Mesothelial cell of epicardium (in vitro differentiated cells): Measurements from ENCODE around the gene SMIM10L1. TPM values are rescaled to one million over a fixed set of nuclear protein-coding genes. Genes with fewer than 3 reads are reported as not detected.

Experiments used
- DNase-seq, 2 experiments: peaks; one replicate each; pipeline ENCODE4 v3.0.0; 2021; ENCODE audit warnings: low spot score in 2 of 2; ENCODE audit not compliant: unreplicated experiment in 2 of 2
- H3K27ac Mint-ChIP-seq: 2 replicates; pipeline ENCODE4 v1.8.0; 2021; ENCODE audit warnings: mixed read lengths
- H3K27me3 Mint-ChIP-seq: 2 replicates; pipeline ENCODE4 v1.8.0; 2021; ENCODE audit warnings: low read depth, mixed read lengths
- H3K36me3 Mint-ChIP-seq: 2 replicates; pipeline ENCODE4 v1.8.0; 2021; ENCODE audit warnings: mixed read lengths
- H3K4me1 Mint-ChIP-seq: 2 replicates; pipeline ENCODE4 v1.8.0; 2021; ENCODE audit warnings: mixed read lengths
- H3K4me3 Mint-ChIP-seq: 2 replicates; pipeline ENCODE4 v1.8.0; 2021; ENCODE audit warnings: mild to moderate bottlenecking, moderate library complexity, mixed read lengths
- H3K9me3 Mint-ChIP-seq: 2 replicates; pipeline ENCODE4 v1.8.0; 2021; ENCODE audit warnings: mixed read lengths
- CTCF ChIP-seq: fragments of 200-600 bp; sonication (generic); IDR thresholded peaks from one replicate; pipeline ENCODE4 v1.5.0; 2021; ENCODE audit warnings: antibody characterized with exemption; ENCODE audit not compliant: unreplicated experiment
- total RNA-seq: library from RNA; stranded (reverse); gene quantifications from 3 replicates; pipeline ENCODE4 v1.2.1, GENCODE V29; 2021

Gene SMIM10L1
- total RNA-seq, 1 donor from 2014 or later: 12.6 TPM

GRCh38 chr12:11134305-11134704 is 36.7 kb upstream of the SMIM10L1 start, which contains the start of gene TAS2R30:
TAS2R30 (minus strand) TSS chr12:11134644; CDS start chr12:11134244, 400 bp downstream.
- H3K9me3 Mint-ChIP-seq: peaks cover 2% of the 10 kb centered on the region
- H3K27me3 Mint-ChIP-seq: no peaks in the 10 kb centered on the region
- no peaks in the 10 kb centered on the region for H3K4me1 Mint-ChIP-seq
- H3K27ac Mint-ChIP-seq: peak within 1 kb of the TSS; percentile 20
- H3K36me3 Mint-ChIP-seq: peaks cover 2% of the 10 kb centered on the region
- TF ChIP-seq CTCF: no peak
- DNase-seq: no peak
- no peak within 1 kb of the TSS for H3K4me3 Mint-ChIP-seq

- DNase-seq: no peak
- H3K4me1 Mint-ChIP-seq: no peaks in the 10 kb centered on the region
- TF ChIP-seq CTCF: no peak
- H3K36me3 Mint-ChIP-seq: peaks cover 9% of the 10 kb centered on the region
- H3K27ac Mint-ChIP-seq: no peak overlapping the region
- no peaks in the 10 kb centered on the region for H3K27me3 Mint-ChIP-seq
- H3K4me3 Mint-ChIP-seq: no peak overlapping the region
- peaks cover 5% of the 10 kb centered on the region for H3K9me3 Mint-ChIP-seq
Observed at GRCh38 chr12:11136075-11136474, 34.9 kb upstream of the SMIM10L1 start.

GRCh38 chr12:11143352-11143751 is 27.6 kb upstream of the SMIM10L1 start:
- DNase-seq: no peak
- Mint-ChIP-seq H3K9me3 (peaks cover 48% of the 10 kb centered on the region), H3K4me1 (no peaks in the 10 kb centered on the region), H3K27ac (no peak overlapping the region), H3K27me3 (no peaks in the 10 kb centered on the region), H3K4me3 (no peak overlapping the region), H3K36me3 (peaks cover 51% of the 10 kb centered on the region)
- no peak for TF ChIP-seq CTCF

- Mint-ChIP-seq H3K4me1 (no peaks in the 10 kb centered on the region), H3K27ac (no peak overlapping the region), H3K27me3 (no peaks in the 10 kb centered on the region), H3K9me3 (peaks cover 46% of the 10 kb centered on the region), H3K4me3 (no peak overlapping the region), H3K36me3 (peaks cover 52% of the 10 kb centered on the region)
- DNase-seq: no peak
- no peak for TF ChIP-seq CTCF
Observed at GRCh38 chr12:11144297-11144696, 26.7 kb upstream of the SMIM10L1 start.

GRCh38 chr12:11147420-11147819 is 23.6 kb upstream of the SMIM10L1 start:
- DNase-seq: no peak
- Mint-ChIP-seq H3K36me3 (peaks cover 44% of the 10 kb centered on the region), H3K27me3 (no peaks in the 10 kb centered on the region), H3K9me3 (peaks cover 47% of the 10 kb centered on the region), H3K4me3 (no peak overlapping the region), H3K4me1 (no peaks in the 10 kb centered on the region), H3K27ac (no peak overlapping the region)
- no peak for TF ChIP-seq CTCF

GRCh38 chr12:11150832-11151231 is 20.2 kb upstream of the SMIM10L1 start:
- peaks cover 37% of the 10 kb centered on the region for H3K9me3 Mint-ChIP-seq
- no peaks in the 10 kb centered on the region for H3K4me1 Mint-ChIP-seq
- no peak overlapping the region for H3K27ac Mint-ChIP-seq
- no peak overlapping the region for H3K4me3 Mint-ChIP-seq
- no peak for TF ChIP-seq CTCF
- H3K36me3 Mint-ChIP-seq: peaks cover 24% of the 10 kb centered on the region
- H3K27me3 Mint-ChIP-seq: no peaks in the 10 kb centered on the region
- no peak for DNase-seq
